ENCODE measurements around the gene EP400. TPM values are rescaled to one million over a fixed set of nuclear protein-coding genes. Genes with fewer than 3 reads are reported as not detected.

Gene EP400
- total RNA-seq, 1 donor from 2014 or later, result 43.2 TPM

DNA sequence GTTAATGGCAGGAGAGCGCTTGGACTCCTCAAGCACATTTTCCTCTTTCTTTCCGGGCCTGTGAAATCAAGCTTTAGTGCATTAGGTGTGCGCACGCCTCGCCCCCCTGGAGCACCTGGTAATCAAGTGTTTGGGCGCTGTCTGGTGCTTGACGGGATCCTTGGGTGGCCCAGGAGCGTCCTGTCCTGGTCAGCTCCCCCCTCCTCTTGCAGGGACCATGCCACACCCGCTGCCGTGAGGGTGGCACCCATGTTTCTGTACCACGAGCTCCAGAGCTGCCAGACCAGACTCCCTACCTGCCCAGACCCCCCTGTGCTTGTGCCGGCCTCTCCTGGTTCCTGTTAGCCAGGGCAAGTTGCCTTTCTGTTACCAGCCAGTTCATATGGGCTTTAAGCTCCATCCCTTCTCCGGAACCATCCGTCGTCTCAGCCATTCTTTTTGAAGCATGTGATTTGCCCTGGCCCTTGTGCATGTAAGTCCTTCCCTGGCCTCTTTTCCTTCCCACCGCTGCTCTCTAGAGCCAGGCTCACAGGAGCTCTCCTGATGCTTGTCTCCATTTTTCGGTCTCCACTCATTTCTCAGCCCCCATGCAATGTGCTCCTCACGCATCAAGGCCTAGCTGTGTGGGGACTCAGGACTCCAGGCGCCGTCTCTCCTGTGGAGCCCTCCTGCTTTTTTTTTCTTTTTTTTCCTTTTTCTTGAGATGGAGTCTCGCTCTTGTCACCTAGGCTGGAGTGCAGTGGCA lies 66.1 kb downstream of the EP400 start:
- DNase-seq (ENCODE audit: low spot score), result no peak

DNA sequence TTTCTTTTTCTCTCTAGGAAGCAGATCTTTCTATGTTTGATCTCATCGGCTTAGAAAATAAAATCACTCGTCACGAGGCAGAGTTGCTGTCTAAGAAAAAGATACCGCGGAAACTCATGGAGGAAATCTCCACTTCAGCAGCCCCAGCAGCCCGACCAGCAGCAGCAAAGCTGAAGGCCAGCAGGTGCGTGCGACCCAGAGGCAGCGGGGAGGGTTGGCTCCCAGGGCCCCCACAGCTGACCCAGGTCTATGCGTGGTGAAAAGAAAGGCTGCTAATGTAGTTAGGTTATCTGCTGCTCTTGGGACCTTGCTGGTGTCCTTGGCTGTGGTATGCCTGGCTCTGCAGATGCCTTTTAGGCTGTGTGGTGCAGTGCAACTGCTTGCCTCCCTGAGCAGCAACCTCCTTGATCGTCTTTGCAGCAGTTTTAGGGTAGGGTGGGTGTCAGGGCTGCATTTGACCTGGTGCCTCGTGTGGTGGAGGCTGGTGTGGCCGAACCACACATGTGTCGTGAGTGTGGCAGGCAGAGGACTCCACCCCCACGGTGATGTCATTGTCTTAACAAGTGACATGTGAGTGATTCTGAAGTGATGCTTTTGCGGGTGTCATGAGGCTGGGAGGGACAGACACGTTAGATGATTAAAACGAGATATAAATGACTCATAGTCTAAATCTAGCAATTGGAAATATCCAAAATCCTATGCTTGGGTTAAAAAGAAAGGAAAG lies 68.6 kb downstream of the EP400 start:
- no peak for DNase-seq (ENCODE audit: low spot score)

DNA sequence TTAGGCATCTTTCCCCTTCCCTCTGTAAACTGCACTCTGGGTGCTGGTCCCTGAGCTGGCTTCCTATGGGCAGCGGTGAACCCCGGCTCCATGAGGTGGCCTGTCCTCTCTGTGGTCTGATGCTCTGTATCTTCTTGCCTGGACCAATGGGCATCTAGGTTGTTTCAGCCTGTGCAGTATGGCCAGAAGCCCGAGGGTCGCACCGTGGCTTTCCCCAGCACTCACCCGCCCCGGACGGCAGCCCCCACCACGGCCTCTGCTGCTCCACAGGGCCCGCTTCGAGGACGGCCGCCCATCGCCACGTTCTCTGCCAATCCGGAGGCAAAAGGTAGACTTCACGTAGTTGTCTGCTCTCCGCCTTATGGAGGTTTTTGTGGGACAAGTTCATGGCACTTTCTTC lies 70.1 kb downstream of the EP400 start:
- no peak for DNase-seq (ENCODE audit: low spot score)

DNA sequence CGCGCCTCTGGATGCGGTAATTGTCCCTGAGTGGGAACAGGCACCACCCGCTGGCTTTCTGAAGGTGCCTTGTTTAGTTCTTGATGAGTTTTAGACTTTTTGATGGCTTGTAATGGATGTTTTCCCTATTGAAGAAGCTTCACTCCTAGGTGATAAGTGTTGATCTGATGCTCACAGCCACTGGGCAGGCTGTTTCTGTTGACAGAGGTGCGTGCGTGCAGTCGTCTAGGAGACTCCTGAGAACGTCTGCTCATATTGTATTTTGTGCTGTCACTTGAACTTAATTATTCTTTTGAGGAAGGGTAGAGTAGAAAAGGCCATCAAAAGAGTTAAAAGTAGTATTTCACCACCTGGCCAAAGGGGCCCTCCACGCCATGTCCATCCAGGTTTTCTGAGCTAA lies 70.5 kb downstream of the EP400 start:
- no peak for DNase-seq (ENCODE audit: low spot score)

DNA sequence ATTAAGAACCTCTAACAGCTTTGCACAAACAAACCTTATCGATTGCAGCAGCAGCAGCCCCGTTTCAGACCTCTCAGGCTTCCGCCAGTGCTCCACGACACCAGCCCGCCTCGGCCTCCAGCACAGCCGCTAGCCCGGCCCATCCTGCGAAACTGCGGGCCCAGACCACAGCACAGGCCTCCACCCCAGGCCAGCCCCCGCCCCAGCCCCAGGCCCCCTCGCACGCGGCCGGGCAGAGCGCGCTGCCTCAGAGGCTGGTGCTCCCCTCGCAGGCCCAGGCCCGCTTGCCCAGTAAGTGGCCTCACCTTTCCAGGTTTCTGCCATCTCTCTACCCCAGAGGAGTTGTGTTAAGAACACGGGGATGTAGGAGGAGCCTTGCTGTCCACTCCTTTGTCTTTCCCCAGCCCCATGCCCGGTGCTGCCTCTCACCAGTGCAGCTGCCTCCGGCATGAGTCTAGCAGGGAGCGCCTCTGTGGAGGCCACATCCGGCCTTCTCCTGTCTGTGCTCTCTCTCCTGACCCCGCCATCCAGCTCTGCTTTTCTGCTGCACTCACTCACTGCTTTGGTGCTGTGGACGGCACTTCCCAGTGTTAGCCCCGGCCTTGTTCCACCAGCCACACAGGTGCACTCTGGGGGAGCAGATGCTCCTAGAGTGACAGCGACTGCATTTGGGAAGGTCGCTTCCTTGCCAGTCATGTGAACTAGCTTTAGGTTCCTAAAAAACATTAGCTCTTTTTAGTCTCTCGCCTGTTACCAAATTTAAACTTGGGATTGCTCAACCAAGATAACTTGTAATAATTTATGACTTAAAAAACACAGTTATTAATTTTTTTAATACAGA lies 71.5 kb downstream of the EP400 start:
- no peak for DNase-seq (ENCODE audit: low spot score)

DNA sequence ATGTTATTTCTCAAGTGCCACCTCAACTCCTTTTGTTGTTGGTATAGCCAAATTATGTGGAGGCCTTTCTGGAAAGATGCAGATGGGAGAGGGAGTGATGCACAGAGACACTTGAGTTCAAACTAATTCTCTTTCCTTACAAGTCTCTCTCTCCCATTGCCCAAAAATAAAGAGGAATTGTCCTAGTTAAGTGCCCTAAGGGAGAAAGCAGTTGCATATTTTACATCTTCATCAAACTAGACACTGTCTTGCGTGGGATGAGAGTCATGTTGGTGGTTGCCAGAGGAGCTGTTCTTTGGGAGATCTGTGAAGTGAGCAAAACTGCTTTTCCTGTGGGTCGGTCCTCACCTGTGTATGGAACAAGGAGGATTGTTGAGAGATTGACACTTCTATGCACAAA lies 72.2 kb downstream of the EP400 start:
- DNase-seq (ENCODE audit: low spot score), result no peak

DNA sequence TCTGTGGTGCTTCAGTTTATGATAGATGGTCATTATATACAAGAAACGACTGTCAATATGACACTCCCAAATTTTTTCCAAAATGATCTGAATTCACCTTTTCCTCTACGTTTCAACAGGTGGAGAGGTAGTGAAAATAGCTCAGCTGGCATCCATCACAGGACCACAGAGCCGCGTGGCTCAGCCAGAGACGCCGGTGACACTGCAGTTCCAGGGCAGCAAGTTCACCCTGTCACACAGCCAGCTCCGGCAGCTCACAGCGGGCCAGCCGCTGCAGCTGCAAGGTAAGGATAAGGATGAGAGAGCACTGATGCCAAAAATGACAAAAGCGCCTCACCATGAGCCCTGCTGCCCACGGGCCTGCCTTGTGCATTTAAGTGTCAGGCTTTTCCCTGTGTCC lies 73.9 kb downstream of the EP400 start:
- no peak for DNase-seq (ENCODE audit: low spot score)

DNA sequence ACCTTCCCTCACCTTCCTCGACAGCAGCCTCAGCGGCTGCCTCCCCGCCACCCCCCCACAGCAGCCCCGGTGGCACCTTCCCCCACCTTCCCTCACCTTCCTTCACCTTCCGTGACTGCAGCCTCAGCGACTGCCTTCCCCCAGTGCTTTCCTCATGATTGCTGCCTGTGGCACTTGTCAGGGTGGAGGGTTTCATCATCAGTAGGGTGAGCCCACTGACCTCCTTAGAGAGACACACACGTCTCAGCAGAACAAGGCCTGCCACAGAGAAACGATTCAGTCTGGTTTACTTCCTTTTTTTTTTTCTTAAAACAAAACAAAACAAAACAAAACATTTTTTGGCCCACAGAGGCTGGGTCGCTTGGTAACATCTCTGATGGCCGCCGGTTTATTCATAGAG lies 75.0 kb downstream of the EP400 start:
- DNase-seq (ENCODE audit: low spot score), result no peak

DNA sequence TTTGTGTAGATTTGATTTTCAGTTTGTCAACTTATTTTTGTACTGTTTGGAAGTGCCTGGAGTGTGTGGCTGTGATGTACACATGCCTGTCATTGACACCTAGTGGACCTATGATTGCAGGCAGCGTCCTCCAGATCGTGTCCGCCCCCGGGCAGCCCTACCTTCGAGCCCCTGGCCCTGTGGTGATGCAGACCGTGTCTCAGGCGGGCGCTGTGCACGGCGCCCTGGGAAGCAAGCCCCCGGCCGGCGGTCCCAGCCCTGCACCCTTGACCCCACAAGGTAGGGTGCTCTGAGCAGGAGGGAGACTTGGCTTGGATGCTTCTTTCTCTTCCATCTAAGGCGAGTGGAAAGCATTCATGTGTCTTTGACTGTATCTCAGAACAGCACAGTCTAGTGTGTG lies 75.8 kb downstream of the EP400 start:
- DNase-seq (ENCODE audit: low spot score), result no peak

DNA sequence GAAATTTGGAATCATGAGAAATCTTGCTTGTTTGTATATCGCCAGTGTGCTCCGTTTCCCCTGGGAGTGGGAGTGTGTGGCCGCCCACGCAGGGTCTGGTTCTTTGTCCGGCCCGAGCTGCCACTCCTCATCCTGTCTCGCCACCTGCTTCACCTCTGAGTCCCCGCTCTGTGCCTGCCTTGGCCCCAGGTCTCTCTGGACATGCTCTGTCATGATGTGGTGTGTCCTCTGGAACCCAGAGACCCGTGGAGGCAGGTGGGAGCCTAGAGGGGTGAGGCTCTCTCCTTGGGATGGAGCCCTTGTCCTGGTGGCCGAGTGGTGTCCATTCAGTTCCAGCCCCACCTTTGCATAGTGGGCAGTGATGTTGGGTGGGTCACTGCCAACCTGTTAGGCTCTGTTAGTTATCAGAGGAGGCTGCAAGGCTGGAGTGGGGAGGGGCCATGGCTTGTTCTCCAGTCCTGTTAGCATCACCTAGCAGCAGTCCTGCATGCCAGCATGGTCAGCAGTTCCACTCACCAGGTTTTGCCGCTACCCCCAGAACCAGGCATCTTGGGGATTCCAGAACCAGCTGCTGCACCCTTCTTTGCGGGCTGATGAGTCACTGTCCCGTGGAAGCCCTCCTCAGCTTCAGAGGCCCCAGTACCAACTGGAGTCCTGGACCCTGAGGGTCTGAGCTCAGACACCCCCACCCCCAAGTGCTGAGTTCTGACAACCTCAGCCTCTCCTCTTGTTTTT lies 76.5 kb downstream of the EP400 start:
- DNase-seq (ENCODE audit: low spot score), result no peak

DNA sequence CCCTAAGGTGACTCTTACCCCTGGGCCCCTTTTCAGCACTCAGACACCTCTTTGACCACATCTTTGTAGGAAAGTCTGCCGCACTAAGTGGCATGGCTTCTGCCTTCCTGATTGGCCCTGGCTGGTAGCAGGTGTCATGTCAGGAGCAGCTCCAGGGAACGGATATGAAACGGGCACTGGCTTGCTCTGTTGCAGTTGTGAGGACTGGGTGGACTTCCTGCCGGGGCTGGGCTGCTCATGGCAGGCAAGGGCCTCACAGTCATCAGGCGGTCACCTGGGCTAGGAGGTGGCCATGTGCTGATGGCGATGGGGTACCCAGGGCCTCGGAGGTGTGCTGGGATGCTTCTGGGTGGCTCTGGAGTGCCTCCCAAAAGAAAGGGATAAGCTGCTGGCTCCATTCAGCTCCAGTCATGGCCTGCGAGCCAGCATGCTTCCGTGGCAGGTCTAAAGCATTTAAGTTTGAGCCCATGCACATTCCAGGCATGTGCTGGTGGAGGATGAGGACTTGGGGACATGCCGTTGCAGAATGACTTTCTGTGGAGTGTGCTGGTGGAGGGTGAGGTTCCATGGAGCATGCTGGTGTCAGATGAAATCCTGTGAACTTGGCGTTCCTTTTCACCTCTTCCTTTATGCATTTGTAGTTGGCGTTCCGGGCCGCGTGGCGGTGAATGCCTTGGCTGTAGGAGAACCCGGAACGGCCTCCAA lies 77.2 kb downstream of the EP400 start:
- DNase-seq (ENCODE audit: low spot score), result no peak

DNA sequence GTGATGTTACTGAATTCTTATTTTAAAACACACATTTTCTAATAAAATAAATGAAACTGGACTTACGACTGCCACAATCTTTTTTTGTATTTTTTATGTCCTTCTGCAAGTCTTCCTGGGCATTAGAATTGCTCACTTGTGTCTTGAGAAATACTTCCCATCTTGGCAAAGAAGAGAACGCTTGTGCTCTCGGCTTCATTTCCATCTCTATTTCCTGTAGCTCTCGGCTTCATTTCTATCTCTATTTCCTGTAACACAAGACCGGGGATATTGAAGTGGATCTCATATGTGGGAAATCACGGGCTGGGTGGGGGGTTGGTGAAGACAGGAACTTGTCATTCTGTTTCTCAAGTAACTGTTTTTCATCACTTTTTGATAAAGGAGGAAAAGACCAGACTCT lies 77.9 kb downstream of the EP400 start:
- no peak for DNase-seq (ENCODE audit: low spot score)

DNA sequence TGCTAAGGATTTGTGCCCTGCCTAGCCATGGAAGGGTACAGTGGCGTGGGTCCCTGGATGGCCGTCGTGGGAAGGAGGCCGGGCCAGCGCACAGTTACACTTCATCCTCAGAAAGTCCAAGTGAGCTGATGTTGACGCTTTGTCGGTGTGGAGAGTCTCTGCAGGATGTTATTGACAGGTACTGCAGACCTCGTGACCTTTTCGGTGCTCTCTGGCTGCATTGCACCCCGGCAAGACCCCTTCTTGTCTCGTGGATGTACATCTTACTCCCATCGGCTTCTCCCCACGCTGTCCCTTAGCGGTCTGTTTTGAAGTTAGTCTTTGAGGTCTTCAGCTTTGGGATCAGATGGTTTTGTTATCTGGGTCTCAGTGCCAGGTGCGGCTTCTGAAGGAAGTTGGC lies 78.4 kb downstream of the EP400 start:
- DNase-seq (ENCODE audit: low spot score), result no peak

DNA sequence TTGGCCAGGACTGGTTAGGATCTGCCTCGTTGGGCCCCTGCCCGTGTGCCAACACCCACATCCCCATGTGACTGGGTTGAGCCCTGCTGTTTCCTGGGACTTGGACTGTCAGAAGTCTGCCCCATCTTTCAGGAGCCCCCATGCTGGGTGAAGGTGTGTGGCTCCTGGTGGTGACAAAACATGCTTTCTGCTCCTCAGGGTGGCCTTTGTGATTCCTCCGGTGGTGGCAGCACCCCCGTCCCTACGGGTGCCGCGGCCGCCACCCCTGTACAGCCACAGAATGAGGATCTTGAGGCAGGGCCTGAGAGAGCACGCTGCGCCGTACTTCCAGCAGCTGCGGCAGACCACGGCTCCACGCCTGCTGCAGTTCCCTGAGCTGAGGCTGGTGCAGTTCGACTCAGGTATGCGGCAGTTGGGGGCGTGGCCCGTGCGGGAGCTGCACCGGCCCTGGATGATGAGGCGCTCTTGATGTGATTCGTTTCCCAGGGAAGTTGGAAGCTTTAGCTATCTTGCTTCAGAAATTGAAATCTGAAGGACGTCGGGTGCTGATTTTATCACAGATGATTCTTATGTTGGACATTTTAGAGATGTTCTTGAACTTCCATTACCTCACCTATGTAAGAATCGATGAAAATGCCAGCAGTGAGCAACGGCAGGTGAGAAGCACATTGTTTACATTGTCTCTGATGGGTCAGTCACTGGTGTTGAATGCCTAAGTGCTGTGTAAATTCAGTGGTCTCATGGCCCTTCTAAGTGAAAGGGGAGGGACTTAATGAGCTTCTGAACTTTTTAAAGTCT lies 80.0 kb downstream of the EP400 start:
- DNase-seq (ENCODE audit: low spot score), result no peak

DNA sequence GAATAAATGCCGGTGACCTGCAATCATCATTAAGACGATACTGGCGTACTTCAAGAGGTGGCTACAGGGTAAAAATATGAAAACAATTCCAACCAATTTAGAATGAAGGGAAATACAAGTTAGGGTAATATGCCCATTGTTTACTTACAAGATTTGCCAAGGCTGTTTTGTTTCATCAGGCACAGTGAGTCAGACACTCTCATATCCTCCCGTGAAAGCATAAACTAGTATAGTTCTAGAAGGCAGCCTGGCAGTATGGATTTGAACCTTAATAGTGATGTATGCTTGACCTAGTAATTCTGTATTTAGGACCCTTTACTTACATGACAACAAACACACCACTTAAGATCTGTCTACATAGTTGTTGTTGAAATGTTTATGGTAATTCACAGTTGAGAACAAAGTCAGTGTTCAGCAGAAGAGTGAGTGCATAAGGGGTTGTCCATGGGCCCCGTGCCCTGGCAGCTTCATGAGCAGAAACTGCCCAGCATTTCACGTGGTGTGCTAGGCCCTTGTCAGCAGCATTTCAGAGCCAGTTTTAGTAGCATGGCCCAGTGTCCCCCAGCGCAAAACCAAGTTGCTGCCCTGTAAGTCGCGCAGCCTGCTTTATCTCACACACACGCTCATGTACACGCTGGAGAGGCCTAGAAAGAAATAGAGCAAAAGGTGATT lies 80.8 kb downstream of the EP400 start:
- no peak for DNase-seq (ENCODE audit: low spot score)

DNA sequence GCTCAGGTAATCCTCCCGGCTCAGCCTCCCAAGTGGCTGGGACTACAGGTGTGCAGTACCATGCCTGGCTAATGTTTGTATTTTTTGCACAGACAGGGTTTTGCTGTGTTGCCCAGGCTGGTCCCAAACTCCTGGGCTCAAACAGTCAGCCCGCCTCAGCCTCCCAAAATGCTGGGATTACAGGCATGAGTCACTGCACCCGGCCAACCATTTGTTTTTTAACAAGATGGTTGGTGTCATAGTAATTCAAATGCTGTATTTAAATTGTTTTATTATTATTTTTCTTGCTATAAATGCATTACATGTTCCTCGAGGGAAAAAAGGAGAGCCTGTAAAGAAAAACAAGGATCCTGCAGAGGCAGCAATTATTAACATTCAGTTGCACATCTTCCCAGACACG lies 83.9 kb downstream of the EP400 start:
- no peak for DNase-seq (ENCODE audit: low spot score)

DNA sequence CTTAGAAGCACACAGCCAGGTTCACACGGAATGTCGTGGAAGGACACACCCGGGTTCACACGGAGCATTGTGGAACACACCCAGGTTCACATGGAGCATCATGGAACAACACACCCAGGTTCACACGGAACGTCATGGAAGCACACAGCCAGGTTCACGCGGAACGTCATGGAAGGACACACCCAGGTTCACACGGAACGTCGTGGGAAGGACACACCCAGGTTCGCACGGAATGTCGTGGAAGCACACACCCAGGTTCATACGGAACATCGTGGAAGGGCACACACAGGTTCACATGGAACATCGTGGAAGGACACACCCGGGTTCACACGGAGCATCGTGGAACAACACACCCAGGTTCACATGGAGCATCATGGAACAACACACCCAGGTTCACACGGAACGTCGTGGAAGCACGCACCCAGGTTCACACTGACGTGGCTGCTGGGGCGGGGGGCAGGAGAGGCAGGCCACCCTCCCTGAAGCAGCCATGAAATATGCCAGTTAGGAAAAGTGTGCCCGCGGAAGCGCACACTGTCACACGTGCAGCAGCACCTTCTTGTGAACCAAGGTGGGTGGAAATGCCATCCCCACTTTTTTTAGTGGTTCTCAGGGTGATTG lies 86.4 kb downstream of the EP400 start:
- DNase-seq (ENCODE audit: low spot score), result no peak

DNA sequence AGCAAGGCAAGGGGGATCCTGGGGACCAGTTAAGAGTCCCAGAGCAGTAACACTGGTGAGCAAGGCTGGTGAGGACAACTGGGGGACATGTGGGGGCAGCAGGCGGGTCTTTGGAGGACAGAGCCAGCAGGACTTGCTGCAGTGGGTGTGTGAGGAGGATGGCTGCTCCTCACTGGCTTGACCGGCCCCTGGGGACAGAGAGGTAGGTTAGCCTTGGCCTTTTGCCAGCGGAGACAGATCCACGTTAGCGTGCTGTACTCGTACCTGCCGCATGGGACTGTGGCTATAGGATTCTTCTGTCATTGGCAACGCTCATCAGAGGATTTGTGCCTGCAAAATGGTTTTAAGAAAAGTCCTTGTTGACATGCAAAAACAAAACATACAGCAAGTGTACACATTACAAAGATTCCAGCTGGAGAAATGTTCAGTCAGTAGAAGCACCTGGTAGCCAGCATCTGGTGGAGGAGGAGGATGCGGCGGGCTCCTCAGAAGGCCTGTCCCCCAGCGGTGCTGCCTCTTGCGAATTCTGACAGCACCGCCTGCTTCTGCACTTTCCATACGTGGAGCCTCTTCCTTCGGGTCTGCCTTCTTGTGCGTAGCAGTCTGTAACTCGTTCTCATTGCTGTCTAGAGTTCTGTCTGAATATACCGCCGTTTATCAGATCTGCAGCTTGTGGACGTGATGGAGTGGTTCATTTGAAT lies 91.3 kb downstream of the EP400 start:
- no peak for DNase-seq (ENCODE audit: low spot score)

All from mesenteric fat pad (tissue), 1 donor.